H1 (cell line): Measurements from ENCODE around the gene ZNF606. TPM values are rescaled to one million over a fixed set of nuclear protein-coding genes. Genes with fewer than 3 reads are reported as not detected.
A peak's percentile ranks its signal among the peaks of the same experiment; 100 is the strongest.

Source experiments
- CTCF ChIA-PET: fragments of 300-600 bp; sonication (Branson Sonifier 250); formaldehyde crosslinking; loops from one replicate; lab custom pipeline; 2021; ENCODE audit not compliant: partially characterized antibody; lab: Charles Lee
- POLR2A ChIA-PET: fragments of 300-600 bp; sonication (Branson Sonifier 250); formaldehyde crosslinking; loops from one replicate; lab custom pipeline; 2021; ENCODE audit warnings: inconsistent platforms; ENCODE audit not compliant: partially characterized antibody; lab: Charles Lee
- DNase-seq, 2 experiments: peaks; one replicate each; pipeline versions ENCODE4 v3.0.0 to v3.0.0-alpha.2; 2010 to 2022; ENCODE audit warnings: low spot score in 2 of 2, low read depth in 1 of 2, mixed read lengths in 1 of 2
- FAIRE-seq: peaks from 2 replicates; lab custom pipeline; 2011; peaks lifted over from hg19 to GRCh38; lab: Jason Lieb, UNC
- H2AFZ ChIP-seq: 2 replicates; pipeline ENCODE4 v1.8.1; 2012; ENCODE audit warnings: low read length, inconsistent platforms
- H2AK5ac ChIP-seq: 2 replicates; pipeline ENCODE4 v1.6.1; 2013; ENCODE audit warnings: low read depth, low read length
- H2BK120ac ChIP-seq: replicated peaks from 2 replicates; pipeline ENCODE3; 2013; ENCODE audit warnings: low read depth, low read length, inconsistent platforms
- H2BK12ac ChIP-seq: 2 replicates; pipeline ENCODE4 v1.6.1; 2013; ENCODE audit warnings: low read depth, low read length
- H2BK15ac ChIP-seq: 2 replicates; pipeline ENCODE4 v1.6.1; 2013; ENCODE audit warnings: low read length
- H2BK20ac ChIP-seq: 2 replicates; pipeline ENCODE4 v1.6.1; 2013; ENCODE audit warnings: low read length
- H2BK5ac ChIP-seq: 2 replicates; pipeline ENCODE4 v1.6.1; 2013; ENCODE audit warnings: low read depth, low read length
- H3K14ac ChIP-seq: 2 replicates; pipeline ENCODE4 v1.6.1; 2013; ENCODE audit warnings: inconsistent platforms; ENCODE audit not compliant: insufficient read length
- H3K18ac ChIP-seq: 2 replicates; pipeline ENCODE4 v1.6.1; 2013; ENCODE audit warnings: low read length; ENCODE audit errors: extremely low read depth
- H3K23ac ChIP-seq: 2 replicates; pipeline ENCODE4 v1.6.1; 2013; ENCODE audit warnings: inconsistent platforms; ENCODE audit not compliant: insufficient read length
- H3K23me2 ChIP-seq: 2 replicates; pipeline ENCODE4 v1.6.1; 2013; ENCODE audit warnings: low read depth, low read length
- H3K27ac ChIP-seq: 2 replicates; pipeline ENCODE4 v1.6.1; 2011; ENCODE audit warnings: low read depth, low read length, inconsistent platforms
- H3K27me3 ChIP-seq, 4 experiments: replicated peaks in 1 of 4; 1 replicate in 1 of 4; 2 replicates in 3 of 4; pipeline versions ENCODE4 v1.6.1 to v1.8.1; 2011 to 2013; ENCODE audit warnings: low read length in 3 of 4, mild to moderate bottlenecking in 3 of 4, inconsistent platforms in 2 of 4, mixed read lengths in 2 of 4, moderate library complexity in 1 of 4; ENCODE audit not compliant: control insufficient read depth in 3 of 4, insufficient read depth in 3 of 4; ENCODE audit errors: extremely low read depth in 1 of 4
- H3K36me3 ChIP-seq, 4 experiments: 2 replicates each; pipeline versions ENCODE4 v1.6.1 to v1.8.1; 2011 to 2013; ENCODE audit warnings: mild to moderate bottlenecking in 4 of 4, low read length in 3 of 4, moderate library complexity in 2 of 4, control low read depth in 1 of 4, inconsistent platforms in 1 of 4; ENCODE audit not compliant: insufficient read depth in 4 of 4, control insufficient read depth in 2 of 4
- H3K4ac ChIP-seq: replicated peaks from 2 replicates; pipeline ENCODE3; 2013; ENCODE audit warnings: low read length, low read depth, mixed read lengths, inconsistent platforms; ENCODE audit not compliant: insufficient read length
- H3K4me1 ChIP-seq, 4 experiments: replicated peaks in 1 of 4; 1 replicate in 1 of 4; 2 replicates in 3 of 4; pipeline versions ENCODE4 v1.6.1 to v1.8.1; 2011 to 2013; ENCODE audit warnings: low read length in 3 of 4, inconsistent platforms in 2 of 4, mixed read lengths in 1 of 4; ENCODE audit not compliant: insufficient read depth in 4 of 4, control insufficient read depth in 3 of 4
- H3K4me2 ChIP-seq, 2 experiments: 2 replicates each; pipeline versions ENCODE4 v1.6.1 to v1.8.1; 2011 to 2013; ENCODE audit warnings: low read depth in 2 of 2, low read length in 2 of 2, control low read depth in 1 of 2, inconsistent platforms in 1 of 2, mild to moderate bottlenecking in 1 of 2; ENCODE audit not compliant: insufficient read depth in 1 of 2
- H3K4me3 ChIP-seq, 4 experiments: fragments of 200-600, 300-600 bp in 1 of 4; sonication (generic), shearing (Covaris generic), sonication (Bioruptor Twin) in 1 of 4; 2 replicates each; pipeline versions ENCODE4 v1.5.1 to v1.8.1; 2011 to 2016; ENCODE audit warnings: low read length in 4 of 4, low read depth in 3 of 4, control low read depth in 2 of 4, inconsistent platforms in 2 of 4, mild to moderate bottlenecking in 2 of 4, mixed read lengths in 1 of 4, moderate library complexity in 1 of 4; ENCODE audit not compliant: insufficient read depth in 2 of 4; ENCODE audit errors: extremely low read depth in 1 of 4
- H3K56ac ChIP-seq: replicated peaks from 2 replicates; pipeline ENCODE3; 2013; ENCODE audit warnings: low read depth, mild to moderate bottlenecking, mixed read lengths, low read length, inconsistent platforms; ENCODE audit not compliant: insufficient read length
- H3K79me1 ChIP-seq: 2 replicates; pipeline ENCODE4 v1.6.1; 2013; ENCODE audit warnings: low read depth, low read length, control low read depth
- H3K79me2 ChIP-seq, 2 experiments: 2 replicates each; pipeline versions ENCODE4 v1.6.1 to v1.8.1; 2012 to 2013; ENCODE audit warnings: low read length in 2 of 2, mild to moderate bottlenecking in 2 of 2, inconsistent platforms in 1 of 2; ENCODE audit not compliant: insufficient read depth in 2 of 2, control insufficient read depth in 1 of 2
- H3K9ac ChIP-seq, 4 experiments: replicated peaks in 1 of 4; 1 replicate in 1 of 4; 2 replicates in 3 of 4; pipeline versions ENCODE4 v1.6.1 to v1.8.1; 2011 to 2013; ENCODE audit warnings: low read depth in 3 of 4, low read length in 3 of 4, control low read depth in 2 of 4, mild to moderate bottlenecking in 2 of 4, moderate library complexity in 2 of 4, inconsistent platforms in 1 of 4; ENCODE audit errors: extremely low read depth in 1 of 4
- H3K9me3 ChIP-seq, 2 experiments: 2 replicates each; pipeline versions ENCODE4 v1.6.1 to v1.8.1; 2012 to 2013; ENCODE audit warnings: mild to moderate bottlenecking in 2 of 2, moderate library complexity in 2 of 2, control low read depth in 1 of 2, inconsistent platforms in 1 of 2, low read depth in 1 of 2, low read length in 1 of 2, mixed read lengths in 1 of 2; ENCODE audit not compliant: insufficient read depth in 2 of 2
- H4K20me1 ChIP-seq, 2 experiments: replicated peaks in 1 of 2; 2 replicates each; pipeline versions ENCODE3 to v1.8.1; 2011 to 2013; ENCODE audit warnings: inconsistent platforms in 2 of 2, low read length in 2 of 2, mild to moderate bottlenecking in 1 of 2; ENCODE audit not compliant: insufficient read depth in 2 of 2, control insufficient read depth in 1 of 2
- H4K5ac ChIP-seq: 2 replicates; pipeline ENCODE4 v1.6.1; 2013; ENCODE audit warnings: low read length, low read depth, mixed read lengths, inconsistent platforms; ENCODE audit not compliant: insufficient read length
- H4K8ac ChIP-seq: 2 replicates; pipeline ENCODE4 v1.8.0; 2013; ENCODE audit warnings: mild to moderate bottlenecking, moderate library complexity, low read length, inconsistent platforms; ENCODE audit not compliant: insufficient read depth; ENCODE audit errors: extremely low read depth
- H4K91ac ChIP-seq: replicated peaks from 2 replicates; pipeline ENCODE3; 2013; ENCODE audit warnings: low read length, mixed read lengths, inconsistent platforms; ENCODE audit not compliant: insufficient read length
- CEBPB ChIP-seq: IDR thresholded peaks from 2 replicates; pipeline ENCODE4 v1.6.1; 2012; ENCODE audit warnings: low read depth, low read length
- EP300 ChIP-seq, 2 experiments: IDR thresholded peaks; 1 replicate in 1 of 2; 2 replicates in 1 of 2; pipeline ENCODE4 v1.6.1; 2011 to 2012; ENCODE audit warnings: low read depth in 2 of 2, low read length in 2 of 2, mild to moderate bottlenecking in 2 of 2, borderline replicate concordance in 1 of 2, inconsistent platforms in 1 of 2, moderate library complexity in 1 of 2
- GTF2F1 ChIP-seq: IDR thresholded peaks from 2 replicates; pipeline ENCODE4 v1.6.1; 2012; ENCODE audit warnings: low read depth, low read length, improper control_type of control experiment, borderline replicate concordance
- NRF1 ChIP-seq: IDR thresholded peaks from 2 replicates; pipeline ENCODE4 v1.6.1; 2011; ENCODE audit warnings: mild to moderate bottlenecking, low read depth, low read length, improper control_type of control experiment
- SP1 ChIP-seq: IDR thresholded peaks from 2 replicates; pipeline ENCODE4 v1.6.1; 2011; ENCODE audit warnings: low read depth, low read length
- WGBS, 2 experiments: shearing (Covaris generic) in 1 of 2; methylation state at CpG; one replicate each; pipeline versions ENCODE4 v1.1.6 to v1.1.7; 2013 to 2015; ENCODE audit warnings: low lambda C conversion rate in 2 of 2, mixed read lengths in 2 of 2, inconsistent platforms in 1 of 2, low coverage in 1 of 2, missing lambda C conversion rate in 1 of 2; ENCODE audit not compliant: insufficient replicate concordance in 2 of 2, insufficient coverage in 1 of 2, insufficient read length in 1 of 2; ENCODE audit errors: extremely low coverage in 1 of 2, missing lambda C conversion rate in 1 of 2; 5-methylcytosine and 5-hydroxymethylcytosine counted together
- polyA plus RNA-seq, 7 experiments: library from polyadenylated mRNA; depleted of rRNA in 3 of 7; stranded (reverse) in 5 of 7; unstranded in 2 of 7; fragments of >200 nt in 5 of 7; fragments of 200-250 nt in 2 of 7; gene quantifications; 1 replicate in 5 of 7; 2 replicates in 1 of 7; 4 replicates in 1 of 7; pipeline versions ENCODE4 v1.2.1 to v1.2.3, GENCODE V29; 2011 to 2013; ENCODE audit warnings: missing spikeins in 2 of 7, mixed read lengths in 2 of 7
- total RNA-seq: library from RNA; stranded (reverse); fragmentation: NEBNext Ultra II Directional; extraction: Animal tissue kit (Norgen Biotek cat#: 25700); gene quantifications from 2 replicates; pipeline ENCODE4 v1.2.1, GENCODE V29; 2021
- TF ChIP-seq, protein P1 (sequence below): IDR thresholded peaks from 2 replicates; pipeline ENCODE4 v1.6.1; 2011; ENCODE audit warnings: low read depth, mild to moderate bottlenecking, low read length; ENCODE audit not compliant: insufficient read depth
- TF ChIP-seq, protein P2 (sequence below), 3 experiments: IDR thresholded peaks; 1 replicate in 2 of 3; 2 replicates in 1 of 3; pipeline versions ENCODE4 v1.5.1 to v1.6.1; 2011; ENCODE audit warnings: low read length in 3 of 3, mild to moderate bottlenecking in 3 of 3, inconsistent platforms in 2 of 3, low read depth in 1 of 3, moderate library complexity in 1 of 3; ENCODE audit not compliant: insufficient read depth in 1 of 3; ENCODE audit errors: control extremely low read depth in 1 of 3

Gene ZNF606
- total and polyA plus RNA-seq, 2 of the 8 experiments (the other 6 are each of a cell fraction or from before 2014, with no cell fraction given): 5.2 to 19.3 TPM

DNA sequence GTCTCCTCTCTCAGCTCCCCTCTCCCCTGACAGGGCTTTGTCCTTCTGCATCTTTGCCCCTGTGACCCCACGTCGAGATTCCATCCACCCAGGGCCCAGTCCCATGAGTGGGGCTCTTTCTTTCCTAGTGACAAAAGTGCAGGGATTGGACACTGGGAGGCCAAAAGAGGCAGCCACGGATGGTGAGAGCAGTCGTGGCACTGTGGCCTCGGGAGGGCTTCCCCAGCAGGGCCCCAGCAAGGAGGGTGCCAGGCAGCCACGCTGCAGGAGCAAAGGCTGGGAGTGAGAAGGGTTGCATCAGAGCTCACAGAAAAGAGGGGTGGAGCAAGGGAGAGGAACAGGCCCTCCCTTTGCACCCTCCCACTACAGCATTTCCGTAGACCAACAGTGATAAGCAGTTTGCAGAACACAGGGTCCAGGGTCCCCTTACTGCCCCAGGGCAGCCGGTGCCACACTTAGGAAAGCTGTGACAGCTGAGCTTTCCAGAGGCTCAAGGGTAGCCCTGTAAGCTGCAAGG is 36.1 kb upstream of the ZNF606 start:
- H3K79me1 ChIP-seq: no peaks in the 10 kb centered on the region
- H3K4me3 ChIP-seq: peak overlapping the region in 2 of 4 experiments; percentile 10 to 23; a peak in 2 of 8 replicates
- peak in 1 of 2 experiments; percentile 59 for DNase-seq
- peak overlapping the region; percentile 76 for H4K8ac ChIP-seq
- FAIRE-seq: no peak
- H3K79me2 ChIP-seq: no peaks in the 10 kb centered on the region
- no peak overlapping the region for H3K56ac ChIP-seq
- peak overlapping the region; percentile 21; the same call in 1 of the 2 replicates for H3K27ac ChIP-seq
- peaks cover 0 to 8% (median 4%) of the 10 kb centered on the region in 4 experiments; a peak in 3 of 7 replicates for H3K27me3 ChIP-seq
- no peaks in the 10 kb centered on the region for H4K20me1 ChIP-seq
- CTCF ChIA-PET: interaction anchor here (0.7 to 1.4 kb wide), 2 partner anchors 17 to 117 kb away, joined by 3 to 4 read pairs; no protein-coding TSS in a partner anchor
- POLR2A ChIA-PET: interaction anchor here (0.7 to 4.3 kb wide), 19 partner anchors 10 to 219 kb away, joined by 3 to 40 read pairs (median 5); partner anchors contain the start of genes ZNF135, ZNF274, ZNF329 and ZNF418
- H2AFZ ChIP-seq: no peak overlapping the region
- no peak overlapping the region for H3K23ac ChIP-seq
- H3K9ac ChIP-seq: no peak overlapping the region
- H3K36me3 ChIP-seq: no peaks in the 10 kb centered on the region
- peaks cover 0 to 2% of the 10 kb centered on the region in 2 experiments; a peak in 1 of 4 replicates for H3K9me3 ChIP-seq
- H3K23me2 ChIP-seq: peaks cover 2% of the 10 kb centered on the region; the same call in 1 of the 2 replicates
- H3K4ac ChIP-seq: no peak overlapping the region
- no peak overlapping the region for H2BK15ac ChIP-seq
- 0 out of 2 replicates have a peak overlapping the region, but pooled peaks have one; percentile 75 for H2BK12ac ChIP-seq
- H2AK5ac ChIP-seq: peak overlapping the region; percentile 90
- H4K91ac ChIP-seq: peak overlapping the region; percentile 4
- H2BK5ac ChIP-seq: peak overlapping the region; percentile 66; the same call in 1 of the 2 replicates
- peak overlapping the region; percentile 62 for H3K18ac ChIP-seq
- no peak overlapping the region for H2BK120ac ChIP-seq
- no peak overlapping the region for H3K14ac ChIP-seq
- WGBS, 2 experiments: 52% methylated on average over 8 of the region's 8 CpGs; no CpG with 5 or more reads in 1 of the 2 experiments
- H2BK20ac ChIP-seq: no peak overlapping the region
- peak overlapping the region; percentile 9 for H4K5ac ChIP-seq
- peaks cover 0 to 24% (median 15%) of the 10 kb centered on the region in 4 experiments; a peak in 6 of 7 replicates for H3K4me1 ChIP-seq
- H3K4me2 ChIP-seq: peak overlapping the region; percentile 30 to 54; a peak in 3 of 4 replicates
- TF ChIP-seq, protein P1, sequence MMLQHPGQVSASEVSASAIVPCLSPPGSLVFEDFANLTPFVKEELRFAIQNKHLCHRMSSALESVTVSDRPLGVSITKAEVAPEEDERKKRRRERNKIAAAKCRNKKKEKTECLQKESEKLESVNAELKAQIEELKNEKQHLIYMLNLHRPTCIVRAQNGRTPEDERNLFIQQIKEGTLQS: 0 out of 2 replicates have a peak, but pooled peaks have one; percentile 25
- TF ChIP-seq CEBPB: peak; percentile 71
- TF ChIP-seq NRF1: no peak
- TF ChIP-seq SP1: no peak
- TF ChIP-seq, protein P2, sequence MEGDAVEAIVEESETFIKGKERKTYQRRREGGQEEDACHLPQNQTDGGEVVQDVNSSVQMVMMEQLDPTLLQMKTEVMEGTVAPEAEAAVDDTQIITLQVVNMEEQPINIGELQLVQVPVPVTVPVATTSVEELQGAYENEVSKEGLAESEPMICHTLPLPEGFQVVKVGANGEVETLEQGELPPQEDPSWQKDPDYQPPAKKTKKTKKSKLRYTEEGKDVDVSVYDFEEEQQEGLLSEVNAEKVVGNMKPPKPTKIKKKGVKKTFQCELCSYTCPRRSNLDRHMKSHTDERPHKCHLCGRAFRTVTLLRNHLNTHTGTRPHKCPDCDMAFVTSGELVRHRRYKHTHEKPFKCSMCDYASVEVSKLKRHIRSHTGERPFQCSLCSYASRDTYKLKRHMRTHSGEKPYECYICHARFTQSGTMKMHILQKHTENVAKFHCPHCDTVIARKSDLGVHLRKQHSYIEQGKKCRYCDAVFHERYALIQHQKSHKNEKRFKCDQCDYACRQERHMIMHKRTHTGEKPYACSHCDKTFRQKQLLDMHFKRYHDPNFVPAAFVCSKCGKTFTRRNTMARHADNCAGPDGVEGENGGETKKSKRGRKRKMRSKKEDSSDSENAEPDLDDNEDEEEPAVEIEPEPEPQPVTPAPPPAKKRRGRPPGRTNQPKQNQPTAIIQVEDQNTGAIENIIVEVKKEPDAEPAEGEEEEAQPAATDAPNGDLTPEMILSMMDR (IDR thresholded peaks at IDR 0.05; ENCODE audit: control extremely low read depth in 1 of 3, insufficient read depth in 1 of 3, low read depth in 1 of 3, low read length in 3 of 3): no peak
- no peak for TF ChIP-seq GTF2F1
- no peak for TF ChIP-seq EP300 (IDR thresholded peaks at IDR 0.05; ENCODE audit: borderline replicate concordance in 1 of 2, low read depth in 2 of 2, low read length in 2 of 2)
